H1 (cell line): ENCODE measurements around the gene PRTN3. TPM values are rescaled to one million over a fixed set of nuclear protein-coding genes. Genes with fewer than 3 reads are reported as not detected.

ENCODE experiments used
- CTCF ChIA-PET: fragments of 300-600 bp; sonication (Branson Sonifier 250); formaldehyde crosslinking; loops from one replicate; lab custom pipeline; 2021; ENCODE audit not compliant: partially characterized antibody; lab: Charles Lee
- POLR2A ChIA-PET: fragments of 300-600 bp; sonication (Branson Sonifier 250); formaldehyde crosslinking; loops from one replicate; lab custom pipeline; 2021; ENCODE audit warnings: inconsistent platforms; ENCODE audit not compliant: partially characterized antibody; lab: Charles Lee
- DNase-seq, 2 experiments: peaks; one replicate each; pipeline versions ENCODE4 v3.0.0 to v3.0.0-alpha.2; 2010 to 2022; ENCODE audit warnings: low spot score in 2 of 2, low read depth in 1 of 2, mixed read lengths in 1 of 2
- FAIRE-seq: peaks from 2 replicates; lab custom pipeline; 2011; peaks lifted over from hg19 to GRCh38; lab: Jason Lieb, UNC
- H2AFZ ChIP-seq: 2 replicates; pipeline ENCODE4 v1.8.1; 2012; ENCODE audit warnings: low read length, inconsistent platforms
- H2AK5ac ChIP-seq: 2 replicates; pipeline ENCODE4 v1.6.1; 2013; ENCODE audit warnings: low read depth, low read length
- H2BK120ac ChIP-seq: replicated peaks from 2 replicates; pipeline ENCODE3; 2013; ENCODE audit warnings: low read depth, low read length, inconsistent platforms
- H2BK12ac ChIP-seq: 2 replicates; pipeline ENCODE4 v1.6.1; 2013; ENCODE audit warnings: low read depth, low read length
- H2BK15ac ChIP-seq: 2 replicates; pipeline ENCODE4 v1.6.1; 2013; ENCODE audit warnings: low read length
- H2BK20ac ChIP-seq: 2 replicates; pipeline ENCODE4 v1.6.1; 2013; ENCODE audit warnings: low read length
- H2BK5ac ChIP-seq: 2 replicates; pipeline ENCODE4 v1.6.1; 2013; ENCODE audit warnings: low read depth, low read length
- H3K14ac ChIP-seq: 2 replicates; pipeline ENCODE4 v1.6.1; 2013; ENCODE audit warnings: inconsistent platforms; ENCODE audit not compliant: insufficient read length
- H3K18ac ChIP-seq: 2 replicates; pipeline ENCODE4 v1.6.1; 2013; ENCODE audit warnings: low read length; ENCODE audit errors: extremely low read depth
- H3K23ac ChIP-seq: 2 replicates; pipeline ENCODE4 v1.6.1; 2013; ENCODE audit warnings: inconsistent platforms; ENCODE audit not compliant: insufficient read length
- H3K23me2 ChIP-seq: 2 replicates; pipeline ENCODE4 v1.6.1; 2013; ENCODE audit warnings: low read depth, low read length
- H3K27ac ChIP-seq: 2 replicates; pipeline ENCODE4 v1.6.1; 2011; ENCODE audit warnings: low read depth, low read length, inconsistent platforms
- H3K27me3 ChIP-seq, 4 experiments: replicated peaks in 1 of 4; 1 replicate in 1 of 4; 2 replicates in 3 of 4; pipeline versions ENCODE4 v1.6.1 to v1.8.1; 2011 to 2013; ENCODE audit warnings: low read length in 3 of 4, mild to moderate bottlenecking in 3 of 4, inconsistent platforms in 2 of 4, mixed read lengths in 2 of 4, moderate library complexity in 1 of 4; ENCODE audit not compliant: control insufficient read depth in 3 of 4, insufficient read depth in 3 of 4; ENCODE audit errors: extremely low read depth in 1 of 4
- H3K36me3 ChIP-seq, 4 experiments: 2 replicates each; pipeline versions ENCODE4 v1.6.1 to v1.8.1; 2011 to 2013; ENCODE audit warnings: mild to moderate bottlenecking in 4 of 4, low read length in 3 of 4, moderate library complexity in 2 of 4, control low read depth in 1 of 4, inconsistent platforms in 1 of 4; ENCODE audit not compliant: insufficient read depth in 4 of 4, control insufficient read depth in 2 of 4
- H3K4ac ChIP-seq: replicated peaks from 2 replicates; pipeline ENCODE3; 2013; ENCODE audit warnings: low read length, low read depth, mixed read lengths, inconsistent platforms; ENCODE audit not compliant: insufficient read length
- H3K4me1 ChIP-seq, 4 experiments: replicated peaks in 1 of 4; 1 replicate in 1 of 4; 2 replicates in 3 of 4; pipeline versions ENCODE4 v1.6.1 to v1.8.1; 2011 to 2013; ENCODE audit warnings: low read length in 3 of 4, inconsistent platforms in 2 of 4, mixed read lengths in 1 of 4; ENCODE audit not compliant: insufficient read depth in 4 of 4, control insufficient read depth in 3 of 4
- H3K4me2 ChIP-seq, 2 experiments: 2 replicates each; pipeline versions ENCODE4 v1.6.1 to v1.8.1; 2011 to 2013; ENCODE audit warnings: low read depth in 2 of 2, low read length in 2 of 2, control low read depth in 1 of 2, inconsistent platforms in 1 of 2, mild to moderate bottlenecking in 1 of 2; ENCODE audit not compliant: insufficient read depth in 1 of 2
- H3K4me3 ChIP-seq, 4 experiments: fragments of 200-600, 300-600 bp in 1 of 4; sonication (generic), shearing (Covaris generic), sonication (Bioruptor Twin) in 1 of 4; 2 replicates each; pipeline versions ENCODE4 v1.5.1 to v1.8.1; 2011 to 2016; ENCODE audit warnings: low read length in 4 of 4, low read depth in 3 of 4, control low read depth in 2 of 4, inconsistent platforms in 2 of 4, mild to moderate bottlenecking in 2 of 4, mixed read lengths in 1 of 4, moderate library complexity in 1 of 4; ENCODE audit not compliant: insufficient read depth in 2 of 4; ENCODE audit errors: extremely low read depth in 1 of 4
- H3K56ac ChIP-seq: replicated peaks from 2 replicates; pipeline ENCODE3; 2013; ENCODE audit warnings: low read depth, mild to moderate bottlenecking, mixed read lengths, low read length, inconsistent platforms; ENCODE audit not compliant: insufficient read length
- H3K79me1 ChIP-seq: 2 replicates; pipeline ENCODE4 v1.6.1; 2013; ENCODE audit warnings: low read depth, low read length, control low read depth
- H3K79me2 ChIP-seq, 2 experiments: 2 replicates each; pipeline versions ENCODE4 v1.6.1 to v1.8.1; 2012 to 2013; ENCODE audit warnings: low read length in 2 of 2, mild to moderate bottlenecking in 2 of 2, inconsistent platforms in 1 of 2; ENCODE audit not compliant: insufficient read depth in 2 of 2, control insufficient read depth in 1 of 2
- H3K9ac ChIP-seq, 4 experiments: replicated peaks in 1 of 4; 1 replicate in 1 of 4; 2 replicates in 3 of 4; pipeline versions ENCODE4 v1.6.1 to v1.8.1; 2011 to 2013; ENCODE audit warnings: low read depth in 3 of 4, low read length in 3 of 4, control low read depth in 2 of 4, mild to moderate bottlenecking in 2 of 4, moderate library complexity in 2 of 4, inconsistent platforms in 1 of 4; ENCODE audit errors: extremely low read depth in 1 of 4
- H3K9me3 ChIP-seq, 2 experiments: 2 replicates each; pipeline versions ENCODE4 v1.6.1 to v1.8.1; 2012 to 2013; ENCODE audit warnings: mild to moderate bottlenecking in 2 of 2, moderate library complexity in 2 of 2, control low read depth in 1 of 2, inconsistent platforms in 1 of 2, low read depth in 1 of 2, low read length in 1 of 2, mixed read lengths in 1 of 2; ENCODE audit not compliant: insufficient read depth in 2 of 2
- H4K20me1 ChIP-seq, 2 experiments: replicated peaks in 1 of 2; 2 replicates each; pipeline versions ENCODE3 to v1.8.1; 2011 to 2013; ENCODE audit warnings: inconsistent platforms in 2 of 2, low read length in 2 of 2, mild to moderate bottlenecking in 1 of 2; ENCODE audit not compliant: insufficient read depth in 2 of 2, control insufficient read depth in 1 of 2
- H4K5ac ChIP-seq: 2 replicates; pipeline ENCODE4 v1.6.1; 2013; ENCODE audit warnings: low read length, low read depth, mixed read lengths, inconsistent platforms; ENCODE audit not compliant: insufficient read length
- H4K8ac ChIP-seq: 2 replicates; pipeline ENCODE4 v1.8.0; 2013; ENCODE audit warnings: mild to moderate bottlenecking, moderate library complexity, low read length, inconsistent platforms; ENCODE audit not compliant: insufficient read depth; ENCODE audit errors: extremely low read depth
- H4K91ac ChIP-seq: replicated peaks from 2 replicates; pipeline ENCODE3; 2013; ENCODE audit warnings: low read length, mixed read lengths, inconsistent platforms; ENCODE audit not compliant: insufficient read length
- EZH2 ChIP-seq: fragments of 200-600 bp; sonication (generic); IDR thresholded peaks from 2 replicates; pipeline ENCODE4 v1.7.1; 2012; ENCODE audit warnings: low read depth, mild to moderate bottlenecking, moderate library complexity, low read length, inconsistent platforms; ENCODE audit not compliant: severe bottlenecking
- NANOG ChIP-seq: IDR thresholded peaks from 2 replicates; pipeline ENCODE4 v1.6.1; 2011; ENCODE audit warnings: low read length, low read depth, mild to moderate bottlenecking, inconsistent platforms; ENCODE audit not compliant: insufficient read depth, poor library complexity, severe bottlenecking
- POLR2A ChIP-seq, 2 experiments: IDR thresholded peaks; 1 replicate in 1 of 2; 2 replicates in 1 of 2; pipeline ENCODE4 v1.6.1; 2011; ENCODE audit warnings: low read depth in 2 of 2, low read length in 2 of 2, mild to moderate bottlenecking in 2 of 2; ENCODE audit errors: control extremely low read depth in 1 of 2
- SIRT6 ChIP-seq: IDR thresholded peaks from one replicate; pipeline ENCODE4 v1.7.1; 2012; ENCODE audit warnings: low read length, inconsistent platforms
- SP4 ChIP-seq: IDR thresholded peaks from 2 replicates; pipeline ENCODE4 v1.6.1; 2012; ENCODE audit warnings: low read length, inconsistent platforms
- WGBS, 2 experiments: shearing (Covaris generic) in 1 of 2; methylation state at CpG; one replicate each; pipeline versions ENCODE4 v1.1.6 to v1.1.7; 2013 to 2015; ENCODE audit warnings: low lambda C conversion rate in 2 of 2, mixed read lengths in 2 of 2, inconsistent platforms in 1 of 2, low coverage in 1 of 2, missing lambda C conversion rate in 1 of 2; ENCODE audit not compliant: insufficient replicate concordance in 2 of 2, insufficient coverage in 1 of 2, insufficient read length in 1 of 2; ENCODE audit errors: extremely low coverage in 1 of 2, missing lambda C conversion rate in 1 of 2; 5-methylcytosine and 5-hydroxymethylcytosine counted together
- polyA plus RNA-seq, 7 experiments: library from polyadenylated mRNA; depleted of rRNA in 3 of 7; stranded (reverse) in 5 of 7; unstranded in 2 of 7; fragments of >200 nt in 5 of 7; fragments of 200-250 nt in 2 of 7; gene quantifications; 1 replicate in 5 of 7; 2 replicates in 1 of 7; 4 replicates in 1 of 7; pipeline versions ENCODE4 v1.2.1 to v1.2.3, GENCODE V29; 2011 to 2013; ENCODE audit warnings: missing spikeins in 2 of 7, mixed read lengths in 2 of 7
- total RNA-seq: library from RNA; stranded (reverse); fragmentation: NEBNext Ultra II Directional; extraction: Animal tissue kit (Norgen Biotek cat#: 25700); gene quantifications from 2 replicates; pipeline ENCODE4 v1.2.1, GENCODE V29; 2021

PRTN3 gene
- total and polyA plus RNA-seq, 2 of the 8 experiments (the other 6 are each of a cell fraction or from before 2014, with no cell fraction given), result 0.39 to 2.1 TPM

GRCh38 chr19:831407-832369 lies 9.1 kb upstream of the PRTN3 start:
- Histone ChIP-seq H2BK5ac (no peak overlapping the region), H3K9me3 (no peaks in the 10 kb centered on the region), H3K79me1 (no peaks in the 10 kb centered on the region), H3K4ac (no peak overlapping the region), H2AFZ (no peak overlapping the region), H4K8ac (0 out of 2 replicates have a peak overlapping the region, but pooled peaks have one; percentile 51), H3K4me2 (no peak overlapping the region), H2BK120ac (no peak overlapping the region)
- TF ChIP-seq NANOG (no peak), SIRT6 (no peak), SP4 (no peak), POLR2A (IDR thresholded peaks at IDR 0.05; ENCODE audit: control extremely low read depth in 1 of 2, low read depth in 2 of 2, low read length in 2 of 2) (no peak), EZH2 (no peak)
- TF ChIP-seq, all 59 proteins: peak for 0
- Histone ChIP-seq H3K56ac (no peak overlapping the region), H4K5ac (no peak overlapping the region), H2BK20ac (no peak overlapping the region), H2BK12ac (no peak overlapping the region), H3K23ac (no peak overlapping the region), H2BK15ac (no peak overlapping the region), H3K18ac (no peak overlapping the region), H4K91ac (no peak overlapping the region), H3K27me3 (no peaks in the 10 kb centered on the region), H3K4me1 (no peaks in the 10 kb centered on the region), H3K14ac (no peak overlapping the region), H3K4me3 (no peak overlapping the region), H3K27ac (no peak overlapping the region), H3K23me2 (no peaks in the 10 kb centered on the region), H3K9ac (no peak overlapping the region), H3K36me3 (no peaks in the 10 kb centered on the region), H3K79me2 (no peaks in the 10 kb centered on the region), H2AK5ac (no peak overlapping the region), H4K20me1 (no peaks in the 10 kb centered on the region)
- WGBS, 2 experiments, result 87% methylated on average over 22 of the region's 38 CpGs; no CpG with 5 or more reads in 1 of the 2 experiments
- DNase-seq, result no peak
- FAIRE-seq, result no peak
- ChIA-PET CTCF (interaction anchor here (0.6 to 1.7 kb wide), 6 partner anchors 7 to 810 kb away, joined by 3 to 4 read pairs (median 3); no protein-coding TSS in a partner anchor), POLR2A (interaction anchor here (1.1 to 1.8 kb wide), 3 partner anchors 12 to 19 kb away, joined by 3 to 4 read pairs (median 4); no protein-coding TSS in a partner anchor)
